ENCODE results near the gene GRAMD2A. TPM values are rescaled to one million over a fixed set of nuclear protein-coding genes. Genes with fewer than 3 reads are reported as not detected.

The GRAMD2A gene
- total and polyA plus RNA-seq, 10 of the 15 experiments (the other 5 are each of a cell fraction or from before 2014, with no cell fraction given): 0.02 to 0.35 TPM; not detected in 8

- WGBS (ENCODE audit: insufficient coverage, insufficient replicate concordance, low lambda C conversion rate, missing lambda C conversion rate): 66% methylated on average over 8 of the region's 8 CpGs
- intact Hi-C loops (cut with micrococcal nuclease; ENCODE audit: unreplicated experiment): no loop called here
These were observed 3.7 kb downstream of the GRAMD2A start for GRCh38 chr15:72193836-72194396.

GRCh38 chr15:72192416-72192815, 5.2 kb downstream of the GRAMD2A start:
- Histone ChIP-seq H3K4me1 (ENCODE audit: control insufficient read depth, insufficient read depth, low read length) (no peaks in the 10 kb centered on the region; the same call in 1 of the 2 replicates), H4K20me1 (ENCODE audit: control insufficient read depth, insufficient read depth) (no peaks in the 10 kb centered on the region), H3K4me2 (ENCODE audit: control insufficient read depth, insufficient read depth) (no peak overlapping the region), H3K9ac (ENCODE audit: control insufficient read depth, insufficient read depth, low read length) (no peak overlapping the region), H3K36me3 (ENCODE audit: control insufficient read depth in 2 of 2, insufficient read depth in 2 of 2, low read length in 1 of 2) (no peaks in the 10 kb centered on the region), H3K9me3 (replicated peaks; ENCODE audit: control insufficient read depth, insufficient read depth, low read length) (no peaks in the 10 kb centered on the region), H2AFZ (ENCODE audit: control insufficient read depth, low read depth, low read length) (no peak overlapping the region), H3K27ac (ENCODE audit: control insufficient read depth, insufficient read depth) (no peak overlapping the region), H3K27me3 (replicated peaks in 1 of 2; ENCODE audit: control insufficient read depth in 2 of 2, insufficient read depth in 2 of 2, low read length in 1 of 2) (no peaks in the 10 kb centered on the region), H3K4me3 (no peak overlapping the region), H3K79me2 (ENCODE audit: control insufficient read depth, insufficient read depth, low read length) (no peaks in the 10 kb centered on the region)
- in situ Hi-C loops (cut with MboI) (no loop called here), intact Hi-C loops (cut with micrococcal nuclease; ENCODE audit: unreplicated experiment) (no loop called here)
- ChIA-PET POLR2A (no interaction called here), RAD21 (ENCODE audit: unreplicated experiment) (no interaction called here), CTCF (no interaction called here), SMC1A (ENCODE audit: uncharacterized antibody, unreplicated experiment) (no interaction called here)
- FAIRE-seq: no peak
- no peak for TF ChIP-seq NKRF (conservative IDR thresholded peaks at IDR 0.05)
- TF ChIP-seq RELB (IDR thresholded peaks at IDR 0.05; ENCODE audit: low read depth): no peak
- no peak for TF ChIP-seq ZNF24 (IDR thresholded peaks at IDR 0.05)
- no peak for TF ChIP-seq ATF3 (IDR thresholded peaks at IDR 0.05; ENCODE audit: borderline replicate concordance, extremely low read depth, low read depth, low read length)
- TF ChIP-seq TARDBP (IDR thresholded peaks at IDR 0.05; ENCODE audit: borderline replicate concordance): no peak
- TF ChIP-seq GABPA (IDR thresholded peaks at IDR 0.05; ENCODE audit: low read depth): no peak
- TF ChIP-seq ATF2 (IDR thresholded peaks at IDR 0.05; ENCODE audit: low read length): no peak
- TF ChIP-seq SMAD1 (IDR thresholded peaks at IDR 0.05; ENCODE audit: low read depth, partially characterized antibody): no peak
- DNase-seq (ENCODE audit: low read depth, low spot score): no peak
- no TSS peak for BruUV-seq (replicated peaks)
- no peak for ATAC-seq
- WGBS (ENCODE audit: insufficient coverage, insufficient replicate concordance, low lambda C conversion rate, missing lambda C conversion rate): 49% methylated on average over 3 of the region's 3 CpGs

More at GRCh38 chr15:72193836-72194396, 3.7 kb downstream of the GRAMD2A start:
- SMC1A ChIA-PET (ENCODE audit: uncharacterized antibody, unreplicated experiment): no interaction called here
- Histone ChIP-seq H2AFZ (ENCODE audit: control insufficient read depth, low read depth, low read length) (no peak overlapping the region), H4K20me1 (ENCODE audit: control insufficient read depth, insufficient read depth) (no peaks in the 10 kb centered on the region; the same call in 1 of the 2 replicates), H3K4me3 (no peak overlapping the region), H3K27me3 (replicated peaks in 1 of 2; ENCODE audit: control insufficient read depth in 2 of 2, insufficient read depth in 2 of 2, low read length in 1 of 2) (no peaks in the 10 kb centered on the region), H3K9ac (ENCODE audit: control insufficient read depth, insufficient read depth, low read length) (no peak overlapping the region), H3K36me3 (ENCODE audit: control insufficient read depth in 2 of 2, insufficient read depth in 2 of 2, low read length in 1 of 2) (peaks cover 6 to 10% of the 10 kb centered on the region in 2 experiments; a peak in 3 of 4 replicates), H3K79me2 (ENCODE audit: control insufficient read depth, insufficient read depth, low read length) (no peaks in the 10 kb centered on the region), H3K27ac (ENCODE audit: control insufficient read depth, insufficient read depth) (no peak overlapping the region), H3K4me1 (ENCODE audit: control insufficient read depth, insufficient read depth, low read length) (no peaks in the 10 kb centered on the region; the same call in 1 of the 2 replicates), H3K4me2 (ENCODE audit: control insufficient read depth, insufficient read depth) (no peak overlapping the region), H3K9me3 (replicated peaks; ENCODE audit: control insufficient read depth, insufficient read depth, low read length) (no peaks in the 10 kb centered on the region)
- no peak for ATAC-seq
- TF ChIP-seq POLR2AphosphoS5 (IDR thresholded peaks at IDR 0.05; ENCODE audit: low read length) (no peak), DPF2 (IDR thresholded peaks at IDR 0.05) (no peak), SREBF2 (IDR thresholded peaks at IDR 0.05; ENCODE audit: low read length) (no peak), CREM (IDR thresholded peaks at IDR 0.05; ENCODE audit: low read depth) (no peak), RAD21 (IDR thresholded peaks at IDR 0.05; ENCODE audit: insufficient read depth, low read depth, low read length) (no peak), ESRRA (IDR thresholded peaks at IDR 0.05; ENCODE audit: low read length) (no peak)
- no peak for FAIRE-seq
- DNase-seq (ENCODE audit: low read depth, low spot score): no peak
- RAD21 ChIA-PET (ENCODE audit: unreplicated experiment): no interaction called here
- POLR2A ChIA-PET: interaction anchor here (0.6 kb wide), 1 partner anchor 540 kb away, joined by 3 read pairs; no protein-coding TSS in a partner anchor
- in situ Hi-C loops (cut with MboI): no loop called here
- CTCF ChIA-PET: no interaction called here
- BruUV-seq (replicated peaks): no TSS peak
